Heart left ventricle (tissue), 13 donors: ENCODE results near the gene LORICRIN.

Experiments used
- CTCF ChIP-seq, 12 donors: fragments of 200-600 bp; sonication (generic) in 4 of 12; IDR thresholded peaks; one replicate each; pipeline versions ENCODE4 v1.5.0 to v1.8.0; 2018 to 2022; ENCODE audit warnings: antibody characterized with exemption in 12 of 12, mild to moderate bottlenecking in 5 of 12
- POLR2A ChIP-seq, 2 donors: fragments of 450-650 bp; IDR thresholded peaks; one replicate each; pipeline ENCODE4 v1.6.1; 2017; ENCODE audit warnings: antibody characterized with exemption in 2 of 2, mild to moderate bottlenecking in 2 of 2, moderate library complexity in 2 of 2
- donor health status: ischemic (EF 13 %, LVEDD 7.1; RV severe dilation, severe dysfunction).
- donor health status: DM: no; HTN: yes; CAD: no.
- donor health status: DM: no; HTN: no; CAD: no.
- donor health status: ischemic (EF 25% LVEDD 6.9; RV normal size, moderate dysfunction).
- donor health status: ischemic (EF 25% LVEDD 5.7; RV mildly dilated, moderate dysfunction).
- donor health status: ischemic (EF 35%, LVEDD 5.7; RV mildly dilated, moderate dysfunction).
- donor health status: nonischemic (EF 11% LVEDD 7.7; RV severe dilation, severe dysfunction).
- donor health status: DM: yes; HTN: yes; CAD: no.
- donor health status: PGD.
- donor health status: ischemic (EF 29% LVEDD 5.4; RV normal size, mild dysfunction).
- donor health status: nonischemic (EF 23%, LVEDD 6.1; RV moderate dilation, normal function).

- TF ChIP-seq CTCF (IDR thresholded peaks at IDR 0.05) (no peak), POLR2A (IDR thresholded peaks at IDR 0.05) (no peak)
Measured at GRCh38 chr1:153293480-153293775, 33.9 kb downstream of the LORICRIN start.
